SK-N-SH (cell line): Measurements from ENCODE around the gene PTPN20.
"Not testable (repeated sequence)": the region's sequence is repeated elsewhere in the genome, so short reads cannot be mapped to it uniquely, and the experiment has no call there.

Source experiments
- CTCF ChIP-seq: fragments of 200-600 bp; sonication (generic); IDR thresholded peaks from 2 replicates; pipeline ENCODE4 v1.6.1; 2017; ENCODE audit warnings: antibody characterized with exemption, mild to moderate bottlenecking, moderate library complexity
- POLR2AphosphoS5 ChIP-seq: IDR thresholded peaks from 2 replicates; pipeline ENCODE4 v1.6.1; 2012; ENCODE audit warnings: low read depth, low read length
- ZBTB33 ChIP-seq: IDR thresholded peaks from 2 replicates; pipeline ENCODE4 v1.4.0; 2012; ENCODE audit warnings: low read depth, borderline replicate concordance

DNA sequence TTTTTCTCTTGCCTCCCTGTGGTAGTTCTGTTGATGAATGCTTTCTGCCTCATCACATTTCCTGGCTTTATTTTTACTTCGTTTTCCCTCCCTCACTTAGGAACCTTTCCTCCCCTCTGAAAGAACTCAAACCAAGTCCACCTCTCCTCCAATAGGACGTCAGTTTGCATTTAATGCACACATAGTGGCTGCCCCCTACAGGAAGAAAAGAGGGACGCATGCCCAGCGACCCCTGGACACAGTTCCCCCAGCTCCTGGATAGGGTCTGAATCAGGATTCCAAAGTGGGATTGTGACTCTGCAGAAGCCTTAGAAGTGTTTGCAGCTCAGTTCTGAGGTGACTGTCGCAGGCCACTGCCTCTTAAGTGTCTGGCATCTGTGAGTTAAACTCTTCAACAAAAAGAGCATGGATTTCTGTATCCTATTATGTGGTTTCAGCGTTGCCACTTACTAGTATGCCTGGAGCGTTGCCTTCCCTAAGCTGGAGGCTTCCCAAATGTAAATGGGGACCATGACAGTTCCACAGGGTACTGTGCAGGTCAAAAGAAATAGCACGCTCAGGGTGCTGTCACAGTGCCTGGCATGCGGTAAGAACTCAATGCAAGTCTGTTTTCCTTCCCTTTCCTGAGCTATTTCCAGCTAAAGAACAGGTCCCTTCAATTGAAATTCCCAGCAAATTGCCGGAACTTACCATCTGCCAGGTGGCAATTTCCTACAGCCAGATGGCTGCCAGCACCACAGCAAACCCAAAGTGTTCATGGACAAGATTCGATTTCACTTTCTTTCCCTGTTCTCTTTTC is 20.2 kb upstream of the PTPN20 start:
- not testable (repeated sequence) for TF ChIP-seq POLR2AphosphoS5, CTCF, ZBTB33
